Smooth muscle cell (in vitro differentiated cells): ENCODE measurements around the gene PRRT3. TPM values are rescaled to one million over a fixed set of nuclear protein-coding genes. Genes with fewer than 3 reads are reported as not detected.
"Not testable (repeated sequence)": the region's sequence is repeated elsewhere in the genome, so short reads cannot be mapped to it uniquely, and the experiment has no call there.

ENCODE experiments used
- DNase-seq: peaks from one replicate; lab custom pipeline; 2025; ENCODE audit not compliant: unreplicated experiment; lab: John Stamatoyannopoulos, UW
- H2AFZ ChIP-seq: fragments of 200-600 bp; sonication (generic); 2 replicates; pipeline ENCODE4 v1.6.0; 2016; ENCODE audit warnings: antibody characterized with exemption, low read depth, mild to moderate bottlenecking
- H3F3A ChIP-seq: fragments of 200-600 bp; sonication (generic); 2 replicates; pipeline ENCODE4 v1.6.0; 2017; ENCODE audit warnings: antibody characterized with exemption, low read depth
- H3K27ac ChIP-seq: fragments of 200-600 bp; sonication (generic); 2 replicates; pipeline ENCODE4 v1.5.1; 2016; ENCODE audit warnings: low read depth, mild to moderate bottlenecking
- H3K27me3 ChIP-seq: fragments of 200-600 bp; sonication (generic); 2 replicates; pipeline ENCODE4 v1.6.1; 2016; ENCODE audit warnings: low read depth, mild to moderate bottlenecking
- H3K36me3 ChIP-seq: fragments of 200-600 bp; sonication (generic); 2 replicates; pipeline ENCODE4 v1.5.1; 2016; ENCODE audit warnings: low read depth
- H3K4me1 ChIP-seq: fragments of 200-600 bp; sonication (generic); 2 replicates; pipeline ENCODE4 v1.5.1; 2016; ENCODE audit warnings: low read depth
- H3K4me2 ChIP-seq: fragments of 200-600 bp; sonication (generic); 2 replicates; pipeline ENCODE4 v1.6.0; 2016; ENCODE audit warnings: mild to moderate bottlenecking
- H3K4me3 ChIP-seq: fragments of 200-600 bp; sonication (generic); 2 replicates; pipeline ENCODE4 v1.5.1; 2016; ENCODE audit warnings: mild to moderate bottlenecking
- H3K79me2 ChIP-seq: fragments of 200-600 bp; sonication (generic); 2 replicates; pipeline ENCODE4 v1.6.0; 2016; ENCODE audit warnings: low read depth, mild to moderate bottlenecking
- H3K9ac ChIP-seq: fragments of 200-600 bp; sonication (generic); 2 replicates; pipeline ENCODE4 v1.6.0; 2016; ENCODE audit warnings: low read depth
- H3K9me3 ChIP-seq: fragments of 200-600 bp; sonication (generic); replicated peaks from 2 replicates; pipeline ENCODE4 v1.5.1; 2016; ENCODE audit warnings: low read depth
- H4K20me1 ChIP-seq: fragments of 200-600 bp; sonication (generic); 2 replicates; pipeline ENCODE4 v1.6.0; 2016; ENCODE audit warnings: low read depth
- CTCF ChIP-seq: fragments of 200-600 bp; sonication (generic); IDR thresholded peaks from 2 replicates; pipeline ENCODE4 v1.5.1; 2017; ENCODE audit warnings: borderline replicate concordance, mild to moderate bottlenecking, antibody characterized with exemption; ENCODE audit not compliant: insufficient read depth, poor library complexity, severe bottlenecking
- WGBS: methylation state at CpG from one replicate; pipeline ENCODE4 v1.1.7; 2016; ENCODE audit warnings: low lambda C conversion rate; 5-methylcytosine and 5-hydroxymethylcytosine counted together
- polyA plus RNA-seq: library from polyadenylated mRNA; unstranded; fragments of >200 nt; fragmentation: Nextera tagmentation; extraction: Ambion mirVana; gene quantifications from 2 replicates; pipeline ENCODE4 v1.2.1, GENCODE V29; 2016
- total RNA-seq: library from RNA; depleted of rRNA; stranded (reverse); fragments of >200 nt; gene quantifications from 2 replicates; pipeline ENCODE4 v1.2.3, GENCODE V29; 2014

Gene PRRT3
- total and polyA plus RNA-seq, 2 experiments from 2014 or later: 1.3 to 2.4 TPM

GRCh38 chr3:9899289-9899791 is 52.9 kb downstream of the PRRT3 start:
- peaks cover 3% of the 10 kb centered on the region for H3K4me1 ChIP-seq
- no peak for TF ChIP-seq CTCF
- peaks cover 3% of the 10 kb centered on the region for H3K79me2 ChIP-seq
- no peak overlapping the region for H3K4me3 ChIP-seq
- no peak overlapping the region for H3K4me2 ChIP-seq
- H3F3A ChIP-seq: no peaks in the 10 kb centered on the region
- 61% methylated on average over 3 of the region's 3 CpGs for WGBS
- DNase-seq: no peak
- H3K9ac ChIP-seq: no peak overlapping the region
- no peak overlapping the region for H3K27ac ChIP-seq
- no peaks in the 10 kb centered on the region for H3K9me3 ChIP-seq
- H3K27me3 ChIP-seq: no peaks in the 10 kb centered on the region
- H2AFZ ChIP-seq: no peak overlapping the region
- H3K36me3 ChIP-seq: no peaks in the 10 kb centered on the region
- H4K20me1 ChIP-seq: no peaks in the 10 kb centered on the region

DNA sequence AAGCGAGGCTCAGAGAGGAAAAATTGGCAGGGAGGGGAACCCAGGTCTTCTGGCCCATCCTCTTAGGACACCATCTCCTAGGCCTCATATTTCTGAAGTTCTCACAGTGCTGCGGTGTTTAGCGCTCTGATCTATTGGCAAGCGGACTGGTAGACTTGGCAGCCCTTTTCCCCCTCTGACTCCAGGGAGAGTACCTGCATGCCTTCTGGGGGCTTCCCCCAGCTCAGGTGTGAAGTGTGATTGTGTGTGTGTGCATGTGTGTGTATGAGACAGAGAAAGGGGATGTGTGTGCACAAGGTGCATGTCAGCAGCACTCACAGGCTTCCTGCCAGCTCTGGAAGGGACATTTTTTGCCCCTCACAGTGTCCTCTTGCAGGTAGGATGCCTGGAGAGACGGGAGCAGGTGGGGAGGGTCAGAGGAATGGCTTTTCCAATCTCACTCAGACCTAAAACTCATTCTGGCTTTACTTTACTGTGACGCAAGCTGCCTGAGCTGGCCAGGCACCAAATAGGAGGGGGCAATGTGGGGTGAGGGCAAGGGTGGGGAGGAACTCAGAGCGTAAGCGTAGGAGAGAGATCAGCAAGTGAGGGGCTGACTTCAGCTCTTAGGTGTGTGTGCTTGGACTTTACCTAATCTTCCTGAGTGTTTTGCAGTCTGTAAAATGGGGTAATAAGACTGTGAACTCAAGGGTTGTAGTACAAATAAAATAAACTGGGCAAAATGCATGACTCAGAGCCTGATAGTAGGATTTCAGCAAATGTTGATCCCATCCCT is 53.6 kb downstream of the PRRT3 start:
- Histone ChIP-seq H3K79me2 (peaks cover 3% of the 10 kb centered on the region), H3K27ac (no peak overlapping the region), H3K4me2 (no peak overlapping the region), H3K9ac (no peak overlapping the region), H4K20me1 (no peaks in the 10 kb centered on the region), H3K36me3 (no peaks in the 10 kb centered on the region), H3K4me1 (peaks cover 3% of the 10 kb centered on the region), H3F3A (no peaks in the 10 kb centered on the region), H3K4me3 (no peak overlapping the region), H3K9me3 (no peaks in the 10 kb centered on the region), H2AFZ (no peak overlapping the region), H3K27me3 (no peaks in the 10 kb centered on the region)
- no peak for TF ChIP-seq CTCF
- DNase-seq: no peak
- 91% methylated on average over 8 of the region's 8 CpGs for WGBS

DNA sequence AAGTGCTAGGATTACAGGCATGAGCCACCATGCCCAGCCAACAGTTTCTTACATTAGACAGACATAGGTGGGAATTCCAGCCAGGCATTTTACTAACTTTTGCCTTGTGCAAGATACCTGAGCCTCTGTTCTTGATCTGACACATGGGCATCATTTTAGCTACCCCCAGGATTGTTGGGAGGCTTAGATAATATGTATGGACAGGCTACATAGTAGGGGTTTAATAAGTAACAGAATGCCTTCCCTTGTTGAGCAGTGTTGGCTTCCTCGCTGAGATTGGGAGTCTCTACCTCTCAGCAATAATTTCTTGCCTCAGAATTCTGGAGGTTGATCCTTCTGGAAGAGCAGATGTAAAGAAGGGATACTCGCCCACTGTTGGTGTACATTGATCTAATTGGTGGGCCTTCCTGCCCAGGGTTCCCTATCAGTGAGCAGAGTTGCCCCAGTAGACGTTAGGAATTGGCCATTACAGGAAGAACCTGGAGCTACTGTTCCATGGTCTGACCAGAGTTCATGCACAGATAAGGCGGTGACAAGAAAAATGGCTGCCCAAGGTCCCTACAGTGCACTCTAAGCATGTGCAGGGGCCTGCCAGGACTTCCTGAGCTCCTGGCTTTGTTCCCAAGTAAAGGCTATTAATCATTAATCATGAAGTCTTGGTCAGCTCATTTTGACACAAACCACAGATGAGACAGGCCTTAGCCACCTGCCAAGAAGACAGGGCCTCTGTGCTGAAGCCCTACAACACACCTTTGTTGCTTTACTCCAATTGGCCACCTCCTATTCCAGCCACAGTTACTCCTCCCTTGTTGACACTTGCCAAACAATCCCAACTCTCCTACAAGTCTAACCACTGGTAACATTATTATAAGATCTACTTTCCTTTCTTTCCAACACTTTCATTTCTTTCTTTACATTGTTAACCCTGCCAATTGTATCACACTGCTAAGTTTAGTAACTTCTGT is 54.5 kb downstream of the PRRT3 start:
- Histone ChIP-seq H4K20me1 (no peaks in the 10 kb centered on the region), H3K4me3 (no peak overlapping the region), H3K79me2 (peaks cover 3% of the 10 kb centered on the region), H2AFZ (no peak overlapping the region), H3K4me2 (no peak overlapping the region), H3K9me3 (no peaks in the 10 kb centered on the region), H3K36me3 (no peaks in the 10 kb centered on the region), H3K4me1 (peaks cover 3% of the 10 kb centered on the region), H3F3A (no peaks in the 10 kb centered on the region), H3K27me3 (no peaks in the 10 kb centered on the region), H3K9ac (no peak overlapping the region), H3K27ac (no peak overlapping the region)
- no peak for TF ChIP-seq CTCF
- 79% methylated on average over 4 of the region's 4 CpGs for WGBS
- DNase-seq: no peak

GRCh38 chr3:9896755-9897407 is 55.3 kb downstream of the PRRT3 start:
- not testable (repeated sequence) for H4K20me1 ChIP-seq, H3K9me3 ChIP-seq, H3K9ac ChIP-seq, H3K27ac ChIP-seq, H3K4me1 ChIP-seq, DNase-seq, H3K4me3 ChIP-seq, H2AFZ ChIP-seq, H3K36me3 ChIP-seq, H3K27me3 ChIP-seq, H3K4me2 ChIP-seq, H3F3A ChIP-seq, H3K79me2 ChIP-seq
- 99% methylated on average over 10 of the region's 10 CpGs for WGBS

DNA sequence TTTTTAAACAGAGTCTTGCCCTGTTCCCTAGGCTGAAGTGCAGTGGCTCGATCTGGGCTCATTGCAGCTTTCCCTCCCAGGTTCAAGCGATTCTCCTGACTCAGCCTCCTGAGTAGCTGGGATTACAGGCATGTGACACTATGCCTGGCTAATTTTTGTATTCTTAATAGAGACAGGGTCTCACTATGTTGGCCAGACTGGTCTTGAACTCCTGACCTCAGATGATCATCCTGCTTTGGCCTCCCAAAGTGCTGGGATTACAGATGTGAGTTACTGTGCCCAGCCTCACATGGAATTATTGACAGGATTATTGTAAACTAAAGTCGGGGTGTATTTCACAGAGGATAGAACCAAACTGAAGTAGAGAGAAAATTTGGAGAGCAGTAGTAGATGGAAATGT is 56.5 kb downstream of the PRRT3 start:
- H3K4me1 ChIP-seq, H3K4me3 ChIP-seq, H3K4me2 ChIP-seq, H2AFZ ChIP-seq, H3K36me3 ChIP-seq, H3K9ac ChIP-seq, H3K27me3 ChIP-seq, DNase-seq, H4K20me1 ChIP-seq, H3K9me3 ChIP-seq, H3F3A ChIP-seq, H3K27ac ChIP-seq: not testable (repeated sequence)
- H3K79me2 ChIP-seq: peaks cover 19% of the 10 kb centered on the region
- WGBS: 98% methylated on average over 3 of the region's 3 CpGs
